CD4-positive, CD25-positive, alpha-beta regulatory T cell (primary cell): Measurements from ENCODE around the gene CDC14B. TPM values are rescaled to one million over a fixed set of nuclear protein-coding genes. Genes with fewer than 3 reads are reported as not detected.
A peak's percentile ranks its signal among the peaks of the same experiment; 100 is the strongest.
"Not testable (repeated sequence)": the region's sequence is repeated elsewhere in the genome, so short reads cannot be mapped to it uniquely, and the experiment has no call there.

ENCODE experiments used
- ATAC-seq, 2 donors: fragments of 150-1000 bp; cut with Tn5 transposase; one replicate each; pipeline ENCODE4 v1.10.0; 2021; ENCODE audit warnings: low read depth in 2 of 2, moderate number of reproducible peaks in 2 of 2, moderate library complexity in 1 of 2
- DNase-seq, 3 donors: peaks; one replicate each; pipeline versions ENCODE4 v3.0.0 to v3.0.0-alpha.2; 2012 to 2022; ENCODE audit warnings: mixed read lengths in 1 of 3
- H3K27ac ChIP-seq: one replicate; pipeline ENCODE4 v1.7.0; 2013; ENCODE audit warnings: mild to moderate bottlenecking, low read length; ENCODE audit not compliant: insufficient read depth, poor library complexity, severe bottlenecking
- H3K27me3 ChIP-seq: one replicate; pipeline ENCODE4 v1.7.0; 2013; ENCODE audit warnings: low read length; ENCODE audit not compliant: control insufficient read depth, insufficient read depth
- H3K36me3 ChIP-seq: one replicate; pipeline ENCODE4 v1.7.0; 2013; ENCODE audit warnings: mild to moderate bottlenecking, low read length, moderate library complexity; ENCODE audit not compliant: control insufficient read depth, insufficient read depth
- H3K4me1 ChIP-seq: 2 replicates; pipeline ENCODE4 v1.7.0; 2013; ENCODE audit warnings: mild to moderate bottlenecking, low read length; ENCODE audit not compliant: insufficient read depth, control insufficient read depth, poor library complexity, severe bottlenecking
- H3K4me3 ChIP-seq: one replicate; pipeline ENCODE4 v1.7.0; 2013; ENCODE audit warnings: low read depth, mild to moderate bottlenecking, low read length, moderate library complexity
- H3K9me3 ChIP-seq, 2 experiments: 1 replicate in 1 of 2; 2 replicates in 1 of 2; pipeline ENCODE4 v1.7.0; 2013; ENCODE audit warnings: low read length in 2 of 2, mild to moderate bottlenecking in 1 of 2, moderate library complexity in 1 of 2; ENCODE audit not compliant: control insufficient read depth in 2 of 2
- H3K27ac Mint-ChIP-seq, 3 donors: one replicate each; pipeline ENCODE4 v1.8.0; 2020 to 2022; ENCODE audit warnings: mild to moderate bottlenecking in 3 of 3, mixed read lengths in 3 of 3, moderate library complexity in 2 of 3
- H3K27me3 Mint-ChIP-seq: one replicate; pipeline ENCODE4 v1.8.0; 2022; ENCODE audit warnings: mild to moderate bottlenecking, mixed read lengths
- H3K36me3 Mint-ChIP-seq: one replicate; pipeline ENCODE4 v1.8.0; 2020; ENCODE audit warnings: mixed read lengths
- H3K4me1 Mint-ChIP-seq, 4 donors: one replicate each; pipeline ENCODE4 v1.8.0; 2020 to 2022; ENCODE audit warnings: mixed read lengths in 4 of 4, mild to moderate bottlenecking in 1 of 4
- H3K4me3 Mint-ChIP-seq, 4 donors: one replicate each; pipeline ENCODE4 v1.8.0; 2020 to 2022; ENCODE audit warnings: mild to moderate bottlenecking in 4 of 4, mixed read lengths in 4 of 4, moderate library complexity in 3 of 4
- H3K9me3 Mint-ChIP-seq, 7 donors: one replicate each; pipeline ENCODE4 v1.8.0; 2020 to 2022; ENCODE audit warnings: mixed read lengths in 7 of 7, mild to moderate bottlenecking in 3 of 7, moderate library complexity in 2 of 7
- polyA plus RNA-seq, 4 donors: library from polyadenylated mRNA; unstranded; fragments of 300-500 nt; fragmentation: Illumina TruSeq; gene quantifications; one replicate each; pipeline ENCODE4 v1.2.3, GENCODE V29; 2021
- total RNA-seq: library from RNA; stranded (reverse); gene quantifications from one replicate; pipeline ENCODE4 v1.2.3, GENCODE V29; 2022

The CDC14B gene
- total and polyA plus RNA-seq, 5 donors from 2014 or later = 7.1 to 17.7 (median 9.0) TPM

- Mint-ChIP-seq H3K4me3 (no peak overlapping the region), H3K27me3 (no peaks in the 10 kb centered on the region), H3K4me1 (peaks cover 0 to 5% (median 4%) of the 10 kb centered on the region in 4 donors), H3K27ac (no peak overlapping the region), H3K9me3 (no peaks in the 10 kb centered on the region), H3K36me3 (peaks cover 32% of the 10 kb centered on the region)
- H3K27me3 ChIP-seq = no peaks in the 10 kb centered on the region
- H3K9me3 ChIP-seq = no peaks in the 10 kb centered on the region
- H3K36me3 ChIP-seq = peaks cover 13% of the 10 kb centered on the region
- ATAC-seq (no peak), DNase-seq (no peak)
- no peak overlapping the region for H3K27ac ChIP-seq
- H3K4me1 ChIP-seq = no peaks in the 10 kb centered on the region
- H3K4me3 ChIP-seq = no peak overlapping the region
These were observed 107.4 kb downstream of the CDC14B start for GRCh38 chr9:96512240-96512639.

DNA sequence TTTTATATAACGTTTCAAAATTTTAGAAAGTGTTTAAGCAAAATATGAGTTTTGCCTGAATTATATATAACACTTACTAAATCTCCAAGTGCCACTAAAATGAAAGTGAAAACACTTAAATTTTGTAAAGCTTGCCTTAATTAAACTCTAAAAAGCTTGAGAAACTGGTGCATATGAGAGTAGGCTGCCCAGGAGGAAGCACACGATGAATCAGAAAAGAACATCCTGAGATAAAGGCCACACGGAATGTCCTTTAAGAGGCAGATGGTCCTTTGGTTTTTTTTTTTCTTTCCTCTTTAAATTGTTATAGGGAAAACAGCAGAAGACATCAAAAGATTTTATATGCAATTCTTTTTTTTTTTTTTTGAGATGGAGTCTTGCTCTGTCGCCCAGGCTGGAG, 109.4 kb downstream of the CDC14B start:
- no peaks in the 10 kb centered on the region for H3K27me3 Mint-ChIP-seq
- H3K9me3 Mint-ChIP-seq = no peaks in the 10 kb centered on the region
- no peak overlapping the region for H3K4me3 ChIP-seq
- DNase-seq (peak in 1 of 3 donors; percentile 22), ATAC-seq (no peak)
- H3K4me1 Mint-ChIP-seq = peaks cover 0 to 5% (median 4%) of the 10 kb centered on the region in 4 donors
- H3K36me3 Mint-ChIP-seq = peaks cover 29% of the 10 kb centered on the region
- no peaks in the 10 kb centered on the region for H3K27me3 ChIP-seq
- peaks cover 13% of the 10 kb centered on the region for H3K36me3 ChIP-seq
- H3K27ac Mint-ChIP-seq = peak overlapping the region in 1 of 3 donors; percentile 31
- H3K4me3 Mint-ChIP-seq = no peak overlapping the region
- H3K4me1 ChIP-seq = no peaks in the 10 kb centered on the region
- no peaks in the 10 kb centered on the region for H3K9me3 ChIP-seq
- H3K27ac ChIP-seq = no peak overlapping the region

DNA sequence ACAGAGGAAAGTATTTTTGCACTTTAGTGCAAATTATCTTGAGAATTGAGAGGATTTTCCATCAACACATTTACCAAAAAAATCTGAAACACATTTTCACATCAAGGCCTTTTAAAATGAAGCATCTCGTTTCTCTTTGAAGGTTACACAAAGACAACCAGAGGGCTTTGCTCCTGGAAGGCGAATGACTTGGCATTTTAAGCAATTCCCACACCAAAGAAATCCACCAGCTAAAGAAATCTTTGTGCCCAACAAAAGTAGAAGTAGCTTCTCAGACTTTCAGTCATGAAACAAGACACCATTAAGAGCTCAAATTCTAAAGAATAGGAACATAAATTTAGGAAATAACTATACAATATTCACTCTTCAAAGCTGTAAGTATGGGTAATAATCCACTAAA, 109.8 kb downstream of the CDC14B start:
- peaks cover 27% of the 10 kb centered on the region for H3K36me3 Mint-ChIP-seq
- H3K4me1 Mint-ChIP-seq = peaks cover 0 to 5% (median 4%) of the 10 kb centered on the region in 4 donors
- no peaks in the 10 kb centered on the region for H3K9me3 ChIP-seq
- no peaks in the 10 kb centered on the region for H3K4me1 ChIP-seq
- ATAC-seq (no peak), DNase-seq (no peak)
- no peak overlapping the region for H3K4me3 Mint-ChIP-seq
- H3K4me3 ChIP-seq = no peak overlapping the region
- H3K27ac Mint-ChIP-seq = no peak overlapping the region
- no peaks in the 10 kb centered on the region for H3K9me3 Mint-ChIP-seq
- H3K27me3 ChIP-seq = no peaks in the 10 kb centered on the region
- peaks cover 13% of the 10 kb centered on the region for H3K36me3 ChIP-seq
- H3K27me3 Mint-ChIP-seq = no peaks in the 10 kb centered on the region
- no peak overlapping the region for H3K27ac ChIP-seq

DNA sequence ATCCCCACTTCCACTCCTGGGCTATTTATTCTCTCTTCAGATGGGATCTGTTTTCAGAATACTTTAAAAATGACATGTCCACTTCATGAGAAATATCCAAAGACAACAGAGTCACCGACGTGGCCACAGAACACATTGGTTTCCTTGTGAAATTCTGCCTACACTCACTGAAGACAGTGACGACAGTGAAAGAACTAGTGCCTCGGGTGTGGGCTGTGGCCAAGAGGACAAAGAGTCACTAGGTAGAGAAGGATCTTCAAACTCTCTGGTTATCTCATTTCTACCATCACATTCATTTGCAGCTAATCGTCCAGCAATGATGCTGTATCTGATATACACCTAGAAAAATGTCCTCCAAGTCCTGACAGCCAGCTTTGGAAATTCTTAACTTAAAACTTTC, 110.6 kb downstream of the CDC14B start:
- Histone ChIP-seq H3K27ac (no peak overlapping the region), H3K9me3 (no peaks in the 10 kb centered on the region), H3K4me1 (no peaks in the 10 kb centered on the region), H3K4me3 (no peak overlapping the region), H3K27me3 (no peaks in the 10 kb centered on the region), H3K36me3 (peaks cover 9% of the 10 kb centered on the region)
- Mint-ChIP-seq H3K9me3 (no peaks in the 10 kb centered on the region), H3K27me3 (peaks cover 4% of the 10 kb centered on the region), H3K27ac (no peak overlapping the region), H3K36me3 (peaks cover 25% of the 10 kb centered on the region), H3K4me1 (peaks cover 0 to 5% (median 4%) of the 10 kb centered on the region in 4 donors), H3K4me3 (no peak overlapping the region)
- DNase-seq = no peak
- no peak for ATAC-seq

DNA sequence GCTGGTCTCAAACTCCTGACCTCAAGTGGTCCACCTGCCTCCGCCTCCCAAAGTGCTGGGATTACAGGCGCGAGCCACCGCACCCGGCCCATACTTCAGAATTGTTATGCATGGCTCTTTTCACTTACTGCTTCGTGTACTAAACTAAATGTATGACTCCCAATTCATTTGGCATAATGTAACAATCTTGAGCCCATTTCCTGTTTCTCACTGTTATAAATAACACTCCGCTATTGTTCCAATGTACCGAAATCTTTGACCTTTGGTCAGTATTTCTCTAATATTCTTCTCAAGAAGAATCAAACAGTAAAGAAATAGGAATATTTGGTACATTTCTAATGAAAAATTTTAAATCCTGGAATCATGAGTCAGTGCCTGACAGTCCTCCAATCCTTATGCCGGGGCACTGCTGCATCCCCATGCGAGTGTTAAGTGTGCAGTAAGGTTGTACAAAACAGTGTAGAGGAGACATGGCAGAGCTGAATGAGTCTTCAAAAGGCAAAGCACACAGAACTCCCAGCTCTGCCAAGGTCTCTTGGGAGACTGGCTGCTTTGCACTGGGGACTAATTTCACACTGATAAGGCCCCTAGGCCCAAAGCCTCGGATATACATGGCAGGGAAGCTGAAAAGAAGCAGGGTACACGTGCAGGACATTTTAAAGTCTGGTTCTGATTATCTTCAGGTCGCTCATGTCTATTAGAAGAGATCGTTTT, 111.3 kb downstream of the CDC14B start:
- Mint-ChIP-seq H3K36me3 (peaks cover 27% of the 10 kb centered on the region), H3K9me3 (no peaks in the 10 kb centered on the region), H3K4me3 (no peak overlapping the region), H3K27ac (no peak overlapping the region), H3K4me1 (peaks cover 0 to 5% (median 4%) of the 10 kb centered on the region in 4 donors), H3K27me3 (peaks cover 4% of the 10 kb centered on the region)
- DNase-seq (no peak), ATAC-seq (no peak)
- Histone ChIP-seq H3K36me3 (peaks cover 9% of the 10 kb centered on the region), H3K9me3 (no peaks in the 10 kb centered on the region), H3K4me1 (no peaks in the 10 kb centered on the region), H3K27ac (no peak overlapping the region), H3K4me3 (no peak overlapping the region), H3K27me3 (no peaks in the 10 kb centered on the region)

GRCh38 chr9:96505316-96505991, 114.2 kb downstream of the CDC14B start:
- no peak overlapping the region for H3K4me3 Mint-ChIP-seq

GRCh38 chr9:96503918-96504317, 115.7 kb downstream of the CDC14B start:
- DNase-seq (no peak), ATAC-seq (no peak)

More at GRCh38 chr9:96505316-96505991, 114.2 kb downstream of the CDC14B start:
- no peaks in the 10 kb centered on the region for H3K9me3 Mint-ChIP-seq
- H3K4me1 ChIP-seq = no peaks in the 10 kb centered on the region
- H3K4me1 Mint-ChIP-seq = peaks cover 0 to 4% (median 3%) of the 10 kb centered on the region in 4 donors
- no peak overlapping the region for H3K4me3 ChIP-seq
- ATAC-seq (no peak), DNase-seq (no peak)
- no peaks in the 10 kb centered on the region for H3K27me3 ChIP-seq
- peaks cover 6% of the 10 kb centered on the region for H3K36me3 ChIP-seq
- H3K27ac Mint-ChIP-seq = peak overlapping the region in 1 of 3 donors; percentile 2
- peaks cover 29% of the 10 kb centered on the region for H3K36me3 Mint-ChIP-seq
- H3K27me3 Mint-ChIP-seq = peaks cover 4% of the 10 kb centered on the region
- no peak overlapping the region for H3K27ac ChIP-seq
- no peaks in the 10 kb centered on the region for H3K9me3 ChIP-seq

DNA sequence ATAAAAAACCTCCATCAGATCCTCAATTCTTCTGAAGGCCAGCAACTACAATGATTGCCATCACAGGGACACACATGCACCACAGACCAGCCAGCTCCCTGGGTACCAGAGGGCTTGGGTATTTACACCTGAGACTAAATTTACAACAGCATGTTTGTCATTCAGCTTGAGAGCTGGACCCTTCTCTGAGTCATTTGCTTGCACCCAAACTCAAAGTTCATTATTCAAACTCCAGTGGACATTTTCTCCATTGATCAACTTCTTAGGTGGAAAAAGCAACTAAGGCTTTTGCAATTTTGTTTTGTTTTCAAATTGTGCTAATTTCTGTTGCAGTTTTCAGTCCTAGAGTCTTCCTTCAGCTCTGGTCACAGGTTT, 116.3 kb downstream of the CDC14B start:
- H3K4me3 Mint-ChIP-seq, H3K9me3 Mint-ChIP-seq, H3K36me3 ChIP-seq, H3K9me3 ChIP-seq, H3K27me3 ChIP-seq, H3K27ac ChIP-seq, H3K4me1 Mint-ChIP-seq, H3K4me1 ChIP-seq, H3K4me3 ChIP-seq, H3K27me3 Mint-ChIP-seq, DNase-seq, H3K27ac Mint-ChIP-seq, ATAC-seq: not testable (repeated sequence)
- peaks cover 22% of the 10 kb centered on the region for H3K36me3 Mint-ChIP-seq

More at GRCh38 chr9:96503918-96504317, 115.7 kb downstream of the CDC14B start:
- Mint-ChIP-seq H3K9me3 (no peaks in the 10 kb centered on the region), H3K4me1 (no peaks in the 10 kb centered on the region), H3K36me3 (peaks cover 24% of the 10 kb centered on the region), H3K27ac (no peak overlapping the region), H3K4me3 (no peak overlapping the region), H3K27me3 (peaks cover 4% of the 10 kb centered on the region)
- no peaks in the 10 kb centered on the region for H3K27me3 ChIP-seq
- H3K4me3 ChIP-seq = no peak overlapping the region
- H3K27ac ChIP-seq = no peak overlapping the region
- H3K9me3 ChIP-seq = no peaks in the 10 kb centered on the region
- no peaks in the 10 kb centered on the region for H3K4me1 ChIP-seq
- H3K36me3 ChIP-seq = peaks cover 3% of the 10 kb centered on the region
